ENCODE measurements around the gene SLC2A4RG. TPM values are rescaled to one million over a fixed set of nuclear protein-coding genes. Genes with fewer than 3 reads are reported as not detected.

SLC2A4RG gene
- total and polyA plus RNA-seq, 2 of the 13 experiments (the other 11 are each of a cell fraction or from before 2014, with no cell fraction given): 91.4 to 95.9 TPM

DNA sequence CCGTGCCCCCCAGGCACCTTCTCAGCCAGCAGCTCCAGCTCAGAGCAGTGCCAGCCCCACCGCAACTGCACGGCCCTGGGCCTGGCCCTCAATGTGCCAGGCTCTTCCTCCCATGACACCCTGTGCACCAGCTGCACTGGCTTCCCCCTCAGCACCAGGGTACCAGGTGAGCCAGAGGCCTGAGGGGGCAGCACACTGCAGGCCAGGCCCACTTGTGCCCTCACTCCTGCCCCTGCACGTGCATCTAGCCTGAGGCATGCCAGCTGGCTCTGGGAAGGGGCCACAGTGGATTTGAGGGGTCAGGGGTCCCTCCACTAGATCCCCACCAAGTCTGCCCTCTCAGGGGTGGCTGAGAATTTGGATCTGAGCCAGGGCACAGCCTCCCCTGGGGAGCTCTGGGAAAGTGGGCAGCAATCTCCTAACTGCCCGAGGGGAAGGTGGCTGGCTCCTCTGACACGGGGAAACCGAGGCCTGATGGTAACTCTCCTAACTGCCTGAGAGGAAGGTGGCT lies 42.2 kb upstream of the SLC2A4RG start (continued):
- TF ChIP-seq, protein P1, sequence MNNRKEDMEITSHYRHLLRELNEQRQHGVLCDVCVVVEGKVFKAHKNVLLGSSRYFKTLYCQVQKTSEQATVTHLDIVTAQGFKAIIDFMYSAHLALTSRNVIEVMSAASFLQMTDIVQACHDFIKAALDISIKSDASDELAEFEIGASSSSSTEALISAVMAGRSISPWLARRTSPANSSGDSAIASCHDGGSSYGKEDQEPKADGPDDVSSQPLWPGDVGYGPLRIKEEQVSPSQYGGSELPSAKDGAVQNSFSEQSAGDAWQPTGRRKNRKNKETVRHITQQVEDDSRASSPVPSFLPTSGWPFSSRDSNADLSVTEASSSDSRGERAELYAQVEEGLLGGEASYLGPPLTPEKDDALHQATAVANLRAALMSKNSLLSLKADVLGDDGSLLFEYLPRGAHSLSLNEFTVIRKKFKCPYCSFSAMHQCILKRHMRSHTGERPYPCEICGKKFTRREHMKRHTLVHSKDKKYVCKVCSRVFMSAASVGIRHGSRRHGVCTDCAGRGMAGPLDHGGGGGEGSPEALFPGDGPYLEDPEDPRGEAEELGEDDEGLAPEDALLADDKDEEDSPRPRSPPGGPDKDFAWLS (CRISPR knock-in tag; IDR thresholded peaks at IDR 0.05; ENCODE audit: borderline replicate concordance): 0 out of 2 replicates have a peak, but pooled peaks have one; percentile 38
- TF ChIP-seq ZNF274 (CRISPR knock-in tag; IDR thresholded peaks at IDR 0.05) (peak; percentile 68; the same call in 1 of the 2 replicates), ZNF792 (CRISPR knock-in tag; IDR thresholded peaks at IDR 0.05) (no peak), ZNF557 (CRISPR knock-in tag; IDR thresholded peaks at IDR 0.05) (no peak), CENPT (CRISPR knock-in tag; IDR thresholded peaks at IDR 0.05; ENCODE audit: low read depth) (no peak), HMG20A (CRISPR knock-in tag; IDR thresholded peaks at IDR 0.05; ENCODE audit: borderline replicate concordance) (no peak), DPF2 (CRISPR knock-in tag; IDR thresholded peaks at IDR 0.05; ENCODE audit: borderline replicate concordance, low read depth) (no peak), CCAR2 (optimal IDR thresholded peaks at IDR 0.05; ENCODE audit: low read depth, low read length) (no peak)
- TF ChIP-seq, protein P2, sequence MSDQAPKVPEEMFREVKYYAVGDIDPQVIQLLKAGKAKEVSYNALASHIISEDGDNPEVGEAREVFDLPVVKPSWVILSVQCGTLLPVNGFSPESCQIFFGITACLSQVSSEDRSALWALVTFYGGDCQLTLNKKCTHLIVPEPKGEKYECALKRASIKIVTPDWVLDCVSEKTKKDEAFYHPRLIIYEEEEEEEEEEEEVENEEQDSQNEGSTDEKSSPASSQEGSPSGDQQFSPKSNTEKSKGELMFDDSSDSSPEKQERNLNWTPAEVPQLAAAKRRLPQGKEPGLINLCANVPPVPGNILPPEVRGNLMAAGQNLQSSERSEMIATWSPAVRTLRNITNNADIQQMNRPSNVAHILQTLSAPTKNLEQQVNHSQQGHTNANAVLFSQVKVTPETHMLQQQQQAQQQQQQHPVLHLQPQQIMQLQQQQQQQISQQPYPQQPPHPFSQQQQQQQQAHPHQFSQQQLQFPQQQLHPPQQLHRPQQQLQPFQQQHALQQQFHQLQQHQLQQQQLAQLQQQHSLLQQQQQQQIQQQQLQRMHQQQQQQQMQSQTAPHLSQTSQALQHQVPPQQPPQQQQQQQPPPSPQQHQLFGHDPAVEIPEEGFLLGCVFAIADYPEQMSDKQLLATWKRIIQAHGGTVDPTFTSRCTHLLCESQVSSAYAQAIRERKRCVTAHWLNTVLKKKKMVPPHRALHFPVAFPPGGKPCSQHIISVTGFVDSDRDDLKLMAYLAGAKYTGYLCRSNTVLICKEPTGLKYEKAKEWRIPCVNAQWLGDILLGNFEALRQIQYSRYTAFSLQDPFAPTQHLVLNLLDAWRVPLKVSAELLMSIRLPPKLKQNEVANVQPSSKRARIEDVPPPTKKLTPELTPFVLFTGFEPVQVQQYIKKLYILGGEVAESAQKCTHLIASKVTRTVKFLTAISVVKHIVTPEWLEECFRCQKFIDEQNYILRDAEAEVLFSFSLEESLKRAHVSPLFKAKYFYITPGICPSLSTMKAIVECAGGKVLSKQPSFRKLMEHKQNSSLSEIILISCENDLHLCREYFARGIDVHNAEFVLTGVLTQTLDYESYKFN (CRISPR knock-in tag; conservative IDR thresholded peaks at IDR 0.05): no peak
- TF ChIP-seq, protein P3, sequence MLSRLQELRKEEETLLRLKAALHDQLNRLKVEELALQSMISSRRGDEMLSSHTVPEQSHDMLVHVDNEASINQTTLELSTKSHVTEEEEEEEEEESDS (CRISPR knock-in tag; IDR thresholded peaks at IDR 0.05; ENCODE audit: borderline replicate concordance): no peak
- TF ChIP-seq, protein P4, sequence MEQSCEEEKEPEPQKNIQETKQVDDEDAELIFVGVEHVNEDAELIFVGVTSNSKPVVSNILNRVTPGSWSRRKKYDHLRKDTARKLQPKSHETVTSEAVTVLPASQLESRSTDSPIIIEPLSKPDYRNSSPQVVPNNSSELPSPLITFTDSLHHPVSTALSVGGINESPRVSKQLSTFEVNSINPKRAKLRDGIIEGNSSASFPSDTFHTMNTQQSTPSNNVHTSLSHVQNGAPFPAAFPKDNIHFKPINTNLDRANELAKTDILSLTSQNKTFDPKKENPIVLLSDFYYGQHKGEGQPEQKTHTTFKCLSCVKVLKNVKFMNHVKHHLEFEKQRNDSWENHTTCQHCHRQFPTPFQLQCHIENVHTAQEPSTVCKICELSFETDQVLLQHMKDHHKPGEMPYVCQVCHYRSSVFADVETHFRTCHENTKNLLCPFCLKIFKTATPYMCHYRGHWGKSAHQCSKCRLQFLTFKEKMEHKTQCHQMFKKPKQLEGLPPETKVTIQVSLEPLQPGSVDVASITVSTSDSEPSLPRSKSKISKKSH (CRISPR knock-in tag; IDR thresholded peaks at IDR 0.05; ENCODE audit: borderline replicate concordance): 0 out of 2 replicates have a peak, but pooled peaks have one; percentile 19
- TF ChIP-seq, protein P5, sequence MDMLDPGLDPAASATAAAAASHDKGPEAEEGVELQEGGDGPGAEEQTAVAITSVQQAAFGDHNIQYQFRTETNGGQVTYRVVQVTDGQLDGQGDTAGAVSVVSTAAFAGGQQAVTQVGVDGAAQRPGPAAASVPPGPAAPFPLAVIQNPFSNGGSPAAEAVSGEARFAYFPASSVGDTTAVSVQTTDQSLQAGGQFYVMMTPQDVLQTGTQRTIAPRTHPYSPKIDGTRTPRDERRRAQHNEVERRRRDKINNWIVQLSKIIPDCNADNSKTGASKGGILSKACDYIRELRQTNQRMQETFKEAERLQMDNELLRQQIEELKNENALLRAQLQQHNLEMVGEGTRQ (IDR thresholded peaks at IDR 0.05; ENCODE audit: low read depth, low read length): no peak
- TF ChIP-seq, protein P5 (CRISPR knock-in tag; IDR thresholded peaks at IDR 0.05; ENCODE audit: borderline replicate concordance): no peak
- TF ChIP-seq, protein P6, sequence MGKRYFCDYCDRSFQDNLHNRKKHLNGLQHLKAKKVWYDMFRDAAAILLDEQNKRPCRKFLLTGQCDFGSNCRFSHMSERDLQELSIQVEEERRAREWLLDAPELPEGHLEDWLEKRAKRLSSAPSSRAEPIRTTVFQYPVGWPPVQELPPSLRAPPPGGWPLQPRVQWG (CRISPR knock-in tag; IDR thresholded peaks at IDR 0.05; ENCODE audit: borderline replicate concordance, low read depth): no peak
- TF ChIP-seq, protein P7, sequence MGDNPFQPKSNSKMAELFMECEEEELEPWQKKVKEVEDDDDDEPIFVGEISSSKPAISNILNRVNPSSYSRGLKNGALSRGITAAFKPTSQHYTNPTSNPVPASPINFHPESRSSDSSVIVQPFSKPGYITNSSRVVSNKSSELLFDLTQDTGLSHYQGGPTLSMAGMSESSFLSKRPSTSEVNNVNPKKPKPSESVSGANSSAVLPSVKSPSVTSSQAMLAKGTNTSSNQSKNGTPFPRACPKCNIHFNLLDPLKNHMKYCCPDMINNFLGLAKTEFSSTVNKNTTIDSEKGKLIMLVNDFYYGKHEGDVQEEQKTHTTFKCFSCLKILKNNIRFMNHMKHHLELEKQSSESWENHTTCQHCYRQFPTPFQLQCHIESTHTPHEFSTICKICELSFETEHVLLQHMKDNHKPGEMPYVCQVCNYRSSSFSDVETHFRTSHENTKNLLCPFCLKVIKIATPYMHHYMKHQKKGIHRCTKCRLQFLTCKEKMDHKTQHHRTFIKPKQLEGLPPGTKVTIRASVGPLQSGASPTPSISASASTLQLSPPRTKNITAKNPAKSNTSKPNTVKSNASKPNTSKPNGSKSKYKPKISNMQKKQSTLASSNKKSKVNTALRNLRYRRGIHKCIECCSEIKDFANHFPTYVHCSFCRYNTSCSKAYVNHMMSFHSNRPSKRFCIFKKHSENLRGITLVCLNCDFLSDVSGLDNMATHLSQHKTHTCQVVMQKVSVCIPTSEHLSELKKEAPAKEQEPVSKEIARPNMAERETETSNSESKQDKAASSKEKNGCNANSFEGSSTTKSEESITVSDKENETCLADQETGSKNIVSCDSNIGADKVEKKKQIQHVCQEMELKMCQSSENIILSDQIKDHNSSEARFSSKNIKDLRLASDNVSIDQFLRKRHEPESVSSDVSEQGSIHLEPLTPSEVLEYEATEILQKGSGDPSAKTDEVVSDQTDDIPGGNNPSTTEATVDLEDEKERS (CRISPR knock-in tag; IDR thresholded peaks at IDR 0.05): no peak; the same call in 1 of the 2 replicates

All from HepG2 (cell line).